Activated T-helper 1 cell treated with anti-CD3 and anti-CD28 coated beads, Interleukin-12 subunit alpha, Interleukin-12 subunit beta, Interleukin-2, Interleukin-4 antibody, amounts not matched to agents 30 ng/mL and 10 ng/mL and 1 ng/mL, durations not matched to agents 14 hours and 24 hours and 36 hours (primary cell): Measurements from ENCODE around the gene SNRPD3. TPM values are rescaled to one million over a fixed set of nuclear protein-coding genes. Genes with fewer than 3 reads are reported as not detected.

Experiments used
- total RNA-seq: library from RNA; stranded (reverse); gene quantifications from 2 replicates; pipeline ENCODE4 v1.2.3, GENCODE V29; 2022

SNRPD3 gene
- total RNA-seq, 1 donor from 2014 or later = 158 TPM

Other genes starting within 250 kb of the SNRPD3 start
- 27.3 and 27.7 TPM in 2 replicates for gene ADORA2A, start 128.4 kb upstream of the SNRPD3 start, total RNA-seq
- 0.21 and 0.27 TPM in 2 replicates for gene UPB1, start 60.7 kb upstream of the SNRPD3 start, total RNA-seq
- gene GUCD1, start 861 bp upstream of the SNRPD3 start, total RNA-seq = 117 and 123 TPM in 2 replicates
- gene LRRC75B, start 37.1 kb downstream of the SNRPD3 start, total RNA-seq = 2.4 and 2.8 TPM in 2 replicates
- 52.6 and 61.0 TPM in 2 replicates for gene GGT1, start 47.2 kb downstream of the SNRPD3 start, total RNA-seq
- gene PIWIL3, start 218.7 kb downstream of the SNRPD3 start, total RNA-seq = not detected in 2 replicates